CD14-positive monocyte (primary cell): Measurements from ENCODE around the gene NUDCD3. TPM values are rescaled to one million over a fixed set of nuclear protein-coding genes. Genes with fewer than 3 reads are reported as not detected.
A peak's percentile ranks its signal among the peaks of the same experiment; 100 is the strongest.

Experiments
- DNase-seq, 3 donors: peaks; one replicate each; pipeline ENCODE4 v3.0.0-alpha.2; 2011 to 2022
- H2AFZ ChIP-seq: 2 replicates; pipeline ENCODE4 v1.6.0; 2012; ENCODE audit warnings: mild to moderate bottlenecking, low read depth, low read length, inconsistent platforms; ENCODE audit not compliant: insufficient read depth, poor library complexity, severe bottlenecking
- H3K27ac ChIP-seq, 2 donors: 1 replicate in 1 of 2; 2 replicates in 1 of 2; pipeline ENCODE4 v1.5.1; 2012 to 2013; ENCODE audit warnings: low read length in 2 of 2, control low read depth in 1 of 2, inconsistent platforms in 1 of 2, low read depth in 1 of 2, mild to moderate bottlenecking in 1 of 2
- H3K27me3 ChIP-seq, 2 donors: one replicate each; pipeline versions ENCODE4 v1.6.0 to v1.6.1; 2011 to 2013; ENCODE audit warnings: low read length in 2 of 2; ENCODE audit not compliant: control insufficient read depth in 2 of 2, insufficient read depth in 2 of 2
- H3K36me3 ChIP-seq, 2 donors: replicated peaks in 1 of 2; 1 replicate in 1 of 2; 2 replicates in 1 of 2; pipeline versions ENCODE4 v1.5.1 to v1.6.1; 2012 to 2013; ENCODE audit warnings: low read length in 2 of 2, control low read depth in 1 of 2, inconsistent platforms in 1 of 2, mild to moderate bottlenecking in 1 of 2; ENCODE audit not compliant: insufficient read depth in 2 of 2, control insufficient read depth in 1 of 2
- H3K4me1 ChIP-seq, 2 donors: 1 replicate in 1 of 2; 2 replicates in 1 of 2; pipeline versions ENCODE4 v1.5.1 to v1.6.1; 2012 to 2013; ENCODE audit warnings: low read length in 2 of 2, control low read depth in 1 of 2, inconsistent platforms in 1 of 2, mild to moderate bottlenecking in 1 of 2, moderate library complexity in 1 of 2; ENCODE audit not compliant: insufficient read depth in 2 of 2, control insufficient read depth in 1 of 2
- H3K4me2 ChIP-seq: replicated peaks from 2 replicates; pipeline ENCODE3; 2012; ENCODE audit warnings: low read length, moderate library complexity, mild to moderate bottlenecking; ENCODE audit not compliant: poor library complexity, severe bottlenecking; ENCODE audit errors: extremely low read depth
- H3K4me3 ChIP-seq, 3 experiments: fragments of 200-600 bp in 1 of 3; sonication (generic) in 1 of 3; replicated peaks in 1 of 3; 1 replicate in 2 of 3; 2 replicates in 1 of 3; pipeline ENCODE4 v1.5.1; 2011 to 2013; ENCODE audit warnings: low read length in 3 of 3, mild to moderate bottlenecking in 3 of 3, control low read depth in 2 of 3, low read depth in 2 of 3, inconsistent platforms in 1 of 3, moderate library complexity in 1 of 3
- H3K79me2 ChIP-seq: 2 replicates; pipeline ENCODE4 v1.6.0; 2012; ENCODE audit warnings: mild to moderate bottlenecking, control low read depth, inconsistent platforms, low read length, moderate library complexity; ENCODE audit not compliant: insufficient read depth
- H3K9ac ChIP-seq: 2 replicates; pipeline ENCODE4 v1.6.0; 2017; ENCODE audit warnings: low read length, mild to moderate bottlenecking; ENCODE audit not compliant: insufficient read depth, poor library complexity, severe bottlenecking
- H3K9me3 ChIP-seq, 2 donors: replicated peaks in 1 of 2; 1 replicate in 1 of 2; 2 replicates in 1 of 2; pipeline versions ENCODE4 v1.5.1 to v1.6.1; 2012 to 2013; ENCODE audit warnings: low read length in 2 of 2, control low read depth in 1 of 2; ENCODE audit not compliant: control insufficient read depth in 1 of 2, insufficient read depth in 1 of 2
- H4K20me1 ChIP-seq: 2 replicates; pipeline ENCODE4 v1.6.0; 2012; ENCODE audit warnings: mild to moderate bottlenecking, low read length, control low read depth, moderate library complexity; ENCODE audit not compliant: insufficient read depth
- H3K27ac Mint-ChIP-seq, 7 donors: one replicate each; pipeline ENCODE4 v1.8.0; 2020; ENCODE audit warnings: mild to moderate bottlenecking in 7 of 7, mixed read lengths in 7 of 7, moderate library complexity in 6 of 7, inconsistent platforms in 2 of 7
- H3K27me3 Mint-ChIP-seq, 3 donors: one replicate each; pipeline ENCODE4 v1.8.0; 2021 to 2022; ENCODE audit warnings: low read depth in 3 of 3, mild to moderate bottlenecking in 3 of 3, mixed read lengths in 3 of 3, moderate library complexity in 3 of 3, inconsistent platforms in 1 of 3
- H3K36me3 Mint-ChIP-seq, 2 donors: one replicate each; pipeline ENCODE4 v1.8.0; 2020; ENCODE audit warnings: mixed read lengths in 2 of 2, inconsistent platforms in 1 of 2, mild to moderate bottlenecking in 1 of 2
- H3K4me1 Mint-ChIP-seq: one replicate; pipeline ENCODE4 v1.8.0; 2020; ENCODE audit warnings: mild to moderate bottlenecking, mixed read lengths
- H3K4me3 Mint-ChIP-seq, 2 donors: one replicate each; pipeline ENCODE4 v1.8.0; 2020; ENCODE audit warnings: mild to moderate bottlenecking in 2 of 2, mixed read lengths in 2 of 2, moderate library complexity in 1 of 2
- H3K9me3 Mint-ChIP-seq, 7 donors: one replicate each; pipeline ENCODE4 v1.8.0; 2020 to 2022; ENCODE audit warnings: mixed read lengths in 7 of 7, mild to moderate bottlenecking in 6 of 7, moderate library complexity in 6 of 7, inconsistent platforms in 2 of 7
- WGBS: methylation state at CpG from one replicate; pipeline ENCODE4 v1.1.5; 2013; ENCODE audit warnings: missing lambda C conversion rate; ENCODE audit not compliant: insufficient coverage; 5-methylcytosine and 5-hydroxymethylcytosine counted together
- intact Hi-C, 2 donors: fragments of 100-400 bp; cut with micrococcal nuclease; formaldehyde crosslinking; loops; one replicate each; pipeline versions ENCODE4 v1.15.0 to v1.15.1; 2023
- polyA plus RNA-seq, 3 donors: library from polyadenylated mRNA; depleted of rRNA in 1 of 3; unstranded in 2 of 3; stranded (reverse) in 1 of 3; fragments of 300-500 nt in 2 of 3; fragments of >200 nt in 1 of 3; fragmentation: Illumina TruSeq in 2 of 3; gene quantifications; 1 replicate in 2 of 3; 2 replicates in 1 of 3; pipeline ENCODE4 v1.2.3, GENCODE V29; 2012 to 2021
- TF ChIP-seq, protein P1 (sequence below): fragments of 200-600 bp; IDR thresholded peaks from one replicate; pipeline ENCODE4 v1.8.0; 2022; ENCODE audit warnings: antibody characterized with exemption, mild to moderate bottlenecking

Gene NUDCD3
- polyA plus RNA-seq, 3 donors: 13.6 to 26.5 (median 21.6) TPM

DNA sequence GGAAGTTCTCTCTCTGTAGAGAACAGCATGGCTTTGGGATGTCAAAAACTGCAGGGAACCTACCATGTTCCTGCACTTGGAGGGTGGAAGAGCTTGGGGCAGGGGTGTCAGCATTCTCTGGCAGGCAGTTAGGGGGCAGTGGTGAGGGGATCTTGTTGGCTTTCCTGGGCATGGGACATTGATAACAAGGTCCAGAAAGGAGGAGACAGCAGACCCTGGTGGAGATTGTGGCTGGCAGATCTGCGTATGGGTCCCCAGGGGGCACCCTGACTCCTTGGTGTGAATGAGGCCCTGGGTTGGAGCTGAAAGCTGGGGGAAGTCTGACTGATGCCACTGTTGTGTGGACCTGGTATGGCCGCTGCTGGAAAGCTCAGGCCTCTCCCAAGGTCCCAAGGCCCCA is 142.2 kb downstream of the NUDCD3 start:
- Mint-ChIP-seq H3K4me3 (no peak overlapping the region), H3K36me3 (no peaks in the 10 kb centered on the region), H3K4me1 (no peaks in the 10 kb centered on the region), H3K27me3 (peaks cover 5 to 24% (median 7%) of the 10 kb centered on the region in 3 donors), H3K9me3 (peaks cover 0 to 17% (median 7%) of the 10 kb centered on the region in 7 donors), H3K27ac (no peak overlapping the region)
- 100% methylated on average over 1 of the region's 2 CpGs for WGBS
- Histone ChIP-seq H3K4me2 (no peak overlapping the region), H3K27me3 (peaks cover 0 to 5% of the 10 kb centered on the region in 2 donors), H3K9ac (no peak overlapping the region), H3K4me3 (no peak overlapping the region), H3K4me1 (no peaks in the 10 kb centered on the region), H3K9me3 (peaks cover 3% of the 10 kb centered on the region in 2 donors), H4K20me1 (no peaks in the 10 kb centered on the region), H3K27ac (no peak overlapping the region), H2AFZ (no peak overlapping the region), H3K36me3 (no peaks in the 10 kb centered on the region), H3K79me2 (no peaks in the 10 kb centered on the region)
- intact Hi-C loops: no loop called here
- TF ChIP-seq, protein P1, sequence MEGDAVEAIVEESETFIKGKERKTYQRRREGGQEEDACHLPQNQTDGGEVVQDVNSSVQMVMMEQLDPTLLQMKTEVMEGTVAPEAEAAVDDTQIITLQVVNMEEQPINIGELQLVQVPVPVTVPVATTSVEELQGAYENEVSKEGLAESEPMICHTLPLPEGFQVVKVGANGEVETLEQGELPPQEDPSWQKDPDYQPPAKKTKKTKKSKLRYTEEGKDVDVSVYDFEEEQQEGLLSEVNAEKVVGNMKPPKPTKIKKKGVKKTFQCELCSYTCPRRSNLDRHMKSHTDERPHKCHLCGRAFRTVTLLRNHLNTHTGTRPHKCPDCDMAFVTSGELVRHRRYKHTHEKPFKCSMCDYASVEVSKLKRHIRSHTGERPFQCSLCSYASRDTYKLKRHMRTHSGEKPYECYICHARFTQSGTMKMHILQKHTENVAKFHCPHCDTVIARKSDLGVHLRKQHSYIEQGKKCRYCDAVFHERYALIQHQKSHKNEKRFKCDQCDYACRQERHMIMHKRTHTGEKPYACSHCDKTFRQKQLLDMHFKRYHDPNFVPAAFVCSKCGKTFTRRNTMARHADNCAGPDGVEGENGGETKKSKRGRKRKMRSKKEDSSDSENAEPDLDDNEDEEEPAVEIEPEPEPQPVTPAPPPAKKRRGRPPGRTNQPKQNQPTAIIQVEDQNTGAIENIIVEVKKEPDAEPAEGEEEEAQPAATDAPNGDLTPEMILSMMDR: no peak
- DNase-seq: no peak

DNA sequence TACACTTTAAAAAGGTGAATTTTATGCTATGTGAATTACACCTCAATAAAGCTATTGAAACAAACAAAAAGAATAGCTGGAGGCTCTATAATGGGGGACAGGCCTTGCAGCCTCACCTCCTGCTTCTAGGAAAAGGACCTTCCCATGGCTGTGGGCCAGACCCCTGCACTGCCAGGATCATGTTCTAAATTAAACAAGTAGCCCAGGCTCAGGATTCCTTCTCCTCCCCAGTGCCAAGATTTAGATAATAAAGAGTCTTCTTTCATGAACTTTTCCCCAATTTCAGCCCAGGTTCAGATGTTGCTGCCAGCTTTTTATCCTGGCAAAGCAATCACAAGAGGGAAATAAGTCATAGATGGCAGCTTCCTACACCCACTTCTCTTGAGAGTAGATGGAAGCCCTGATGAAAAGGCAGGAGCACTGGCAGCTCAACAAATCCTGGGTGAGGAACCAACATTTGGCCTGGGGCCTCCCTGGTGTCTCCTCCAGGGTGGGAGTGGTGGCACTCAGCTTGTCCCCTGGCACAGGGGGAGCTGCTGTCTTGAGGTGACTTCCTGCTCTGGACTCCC is 142.8 kb downstream of the NUDCD3 start:
- Histone ChIP-seq H3K27me3 (peaks cover 0 to 5% of the 10 kb centered on the region in 2 donors), H3K9me3 (peaks cover 3 to 8% of the 10 kb centered on the region in 2 donors), H3K27ac (no peak overlapping the region), H3K4me1 (no peaks in the 10 kb centered on the region), H3K36me3 (no peaks in the 10 kb centered on the region), H3K9ac (no peak overlapping the region), H4K20me1 (no peaks in the 10 kb centered on the region), H3K79me2 (no peaks in the 10 kb centered on the region), H3K4me3 (no peak overlapping the region), H2AFZ (no peak overlapping the region), H3K4me2 (no peak overlapping the region)
- TF ChIP-seq, protein P1: no peak
- intact Hi-C loops: no loop called here
- H3K4me3 Mint-ChIP-seq: no peak overlapping the region
- H3K27ac Mint-ChIP-seq: peak overlapping the region in 1 of 7 donors; percentile 36
- H3K9me3 Mint-ChIP-seq: peaks cover 0 to 17% (median 8%) of the 10 kb centered on the region in 7 donors
- H3K27me3 Mint-ChIP-seq: peaks cover 5 to 23% (median 7%) of the 10 kb centered on the region in 3 donors
- no peaks in the 10 kb centered on the region for H3K36me3 Mint-ChIP-seq
- no peaks in the 10 kb centered on the region for H3K4me1 Mint-ChIP-seq
- no peak for DNase-seq
